HG03025 (cell line): ENCODE data around the gene MPZL3.

Source experiments
- ATAC-seq: cut with Tn5 transposase; IDR thresholded peaks from one replicate; pipeline ENCODE4 v1.9.1; 2021; ENCODE audit warnings: mild to moderate bottlenecking, moderate library complexity; ENCODE audit not compliant: unreplicated experiment, low FRiP score

Gene MPZL3

DNA sequence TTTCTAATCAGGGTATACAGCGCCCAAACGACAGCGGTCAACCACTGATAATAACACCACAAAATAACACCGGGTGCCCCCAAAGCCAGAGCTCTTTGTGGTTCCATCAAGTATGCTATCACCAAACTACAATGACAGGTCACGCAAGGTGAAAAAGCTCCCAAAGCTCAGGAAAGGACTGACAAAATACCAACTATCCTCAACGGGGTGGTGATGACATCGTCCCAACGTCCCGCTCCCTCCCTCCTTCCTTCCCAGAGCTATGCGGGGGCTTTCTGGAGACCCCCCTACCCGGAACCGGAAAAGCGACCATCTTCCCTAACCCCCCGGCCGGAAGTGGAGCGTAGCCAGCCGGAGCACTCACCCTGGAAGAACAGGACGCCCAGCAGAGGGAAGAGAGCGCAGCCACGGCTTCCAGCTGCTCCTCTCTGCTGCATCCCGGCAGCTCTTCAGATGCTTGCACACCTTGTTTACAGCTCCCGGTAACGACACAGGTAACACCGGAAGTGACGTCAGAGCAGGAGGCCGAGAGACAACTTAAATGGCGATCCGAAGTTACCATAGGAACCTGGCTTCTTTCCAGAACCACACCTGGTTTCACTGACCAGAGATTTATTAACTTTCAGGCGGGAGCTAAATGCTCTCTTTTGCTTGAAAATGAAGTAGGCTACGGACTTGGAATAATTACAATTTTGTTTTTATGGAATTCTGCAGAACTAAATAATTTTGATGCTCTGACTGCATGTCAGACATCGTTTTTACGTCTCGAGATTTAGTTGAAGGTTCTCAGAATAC, at the start of gene MPZL3:
Gene MPZL3 (minus strand): TSS at position 508 of the 795 bp plus-strand sequence. CDS start 71 bp downstream, at position 437.
- peak; percentile 80 for ATAC-seq

- no peak for ATAC-seq
Observed at GRCh38 chr11:118301600-118302195, 49.5 kb upstream of the MPZL3 start.

- no peak for ATAC-seq
Observed at GRCh38 chr11:118295815-118296454, 43.8 kb upstream of the MPZL3 start.

DNA sequence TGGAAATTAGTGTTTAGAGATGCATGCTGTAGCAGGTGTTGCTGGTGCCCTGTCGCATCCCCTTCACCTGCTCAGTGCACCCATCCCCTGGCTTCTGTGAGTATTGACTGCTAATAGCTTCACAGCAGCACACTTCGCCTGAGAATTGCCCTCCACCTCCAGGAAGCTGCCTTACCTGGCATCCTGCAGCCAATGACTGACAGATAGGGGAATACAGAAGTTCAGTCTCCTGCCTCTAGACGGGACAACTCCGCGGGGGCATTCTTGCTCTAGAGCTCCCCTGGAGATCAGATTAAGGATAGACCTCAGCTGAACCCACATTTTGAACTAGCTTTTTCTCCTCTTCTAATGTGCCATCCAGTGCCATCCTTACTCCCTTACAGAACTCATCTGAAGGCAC, 43.0 kb upstream of the MPZL3 start:
- no peak for ATAC-seq

DNA sequence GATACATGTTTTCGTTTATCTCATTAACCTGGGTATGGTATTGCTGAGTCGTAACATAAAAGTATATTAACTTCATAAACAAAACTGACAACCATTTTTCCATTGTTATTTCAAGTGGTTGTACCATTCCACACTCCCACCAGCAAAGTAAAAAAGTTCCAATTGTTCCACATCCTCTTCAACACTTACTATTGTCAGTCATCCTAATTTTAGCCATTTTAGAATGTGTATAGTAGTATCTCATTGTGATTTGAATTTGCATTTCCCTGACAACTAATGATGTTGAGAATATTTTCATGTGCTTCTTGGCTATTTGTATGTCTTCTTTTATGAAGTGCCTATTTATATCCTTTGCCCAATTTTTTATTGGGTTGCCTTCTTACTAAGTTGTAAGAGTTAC, 41.9 kb upstream of the MPZL3 start:
- ATAC-seq = no peak

DNA sequence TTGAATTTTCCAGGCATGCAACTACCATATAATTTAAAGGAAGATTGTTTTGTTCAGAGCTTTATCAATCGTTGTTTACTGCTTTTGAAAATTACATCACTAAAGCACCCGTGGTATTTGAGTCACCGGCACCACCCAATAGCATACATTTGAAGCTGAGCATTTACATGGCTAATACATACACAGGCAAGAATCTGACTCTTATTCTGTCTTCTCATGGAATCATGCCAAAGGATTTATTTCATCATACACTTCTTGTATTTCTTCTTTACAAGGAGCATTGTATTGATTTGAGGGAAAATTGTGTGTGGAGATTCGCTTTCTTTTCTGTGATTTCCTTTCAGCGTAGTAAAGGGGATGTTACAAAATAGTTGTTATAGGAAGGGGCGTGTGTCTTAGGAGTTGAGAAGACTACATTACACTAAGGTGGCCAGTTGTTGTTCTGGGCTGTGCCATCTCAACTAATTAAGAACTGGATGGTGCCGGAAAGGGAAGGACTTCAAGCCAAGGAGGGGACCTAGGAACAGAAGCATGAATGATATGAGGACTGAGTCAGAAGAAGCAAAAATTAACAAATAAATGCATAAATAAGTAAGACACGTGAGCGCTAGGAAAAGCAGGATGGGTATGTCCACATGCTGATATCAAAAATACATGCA, 39.4 kb upstream of the MPZL3 start:
- ATAC-seq = no peak

- ATAC-seq = no peak
Observed at GRCh38 chr11:118290923-118291322, 38.8 kb upstream of the MPZL3 start.

- no peak for ATAC-seq
Observed at GRCh38 chr11:118289401-118289800, 37.2 kb upstream of the MPZL3 start.

DNA sequence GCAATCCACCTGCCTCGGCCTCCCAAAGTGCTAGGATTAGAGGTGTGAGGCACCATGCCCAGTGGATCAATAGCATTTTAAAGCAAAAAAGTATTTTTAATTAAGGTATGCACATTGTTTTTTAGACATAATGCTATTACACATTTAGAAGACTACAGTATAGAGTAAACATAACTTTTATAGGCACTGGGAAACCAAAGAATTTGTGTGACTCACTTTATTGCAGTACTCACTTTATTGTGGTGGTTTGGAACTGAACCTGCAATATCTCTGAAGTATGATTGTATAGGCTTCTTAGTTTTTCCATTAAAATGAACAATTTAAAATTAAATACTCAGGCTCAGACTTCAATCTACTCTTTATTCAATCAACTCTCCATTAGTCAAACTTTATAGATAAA, 34.8 kb upstream of the MPZL3 start:
- no peak for ATAC-seq

DNA sequence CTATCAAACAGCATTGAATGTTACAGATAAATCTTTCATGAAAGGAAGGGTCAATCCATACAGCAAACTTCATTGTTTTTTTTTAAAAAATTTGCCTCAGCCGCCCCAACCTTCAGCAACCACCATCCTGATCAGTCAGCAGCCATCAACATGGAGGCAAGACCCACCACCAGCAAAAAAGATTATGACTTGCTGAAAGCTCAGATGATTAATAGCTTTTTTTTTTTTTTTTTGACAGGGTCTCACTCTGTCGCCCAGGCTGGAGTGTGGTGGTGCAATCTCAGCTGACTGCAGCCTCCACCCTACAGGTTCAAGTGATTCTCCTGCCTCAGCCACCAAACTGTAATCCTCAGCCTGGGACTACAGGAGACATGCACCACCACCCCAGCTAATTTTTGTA, 34.4 kb upstream of the MPZL3 start:
- no peak for ATAC-seq

GRCh38 chr11:118283756-118284350, 31.7 kb upstream of the MPZL3 start:
- ATAC-seq = no peak

- ATAC-seq = no peak
Observed at GRCh38 chr11:118283037-118283636, 31.0 kb upstream of the MPZL3 start.

- no peak for ATAC-seq
Observed at GRCh38 chr11:118282606-118283005, 30.4 kb upstream of the MPZL3 start.

DNA sequence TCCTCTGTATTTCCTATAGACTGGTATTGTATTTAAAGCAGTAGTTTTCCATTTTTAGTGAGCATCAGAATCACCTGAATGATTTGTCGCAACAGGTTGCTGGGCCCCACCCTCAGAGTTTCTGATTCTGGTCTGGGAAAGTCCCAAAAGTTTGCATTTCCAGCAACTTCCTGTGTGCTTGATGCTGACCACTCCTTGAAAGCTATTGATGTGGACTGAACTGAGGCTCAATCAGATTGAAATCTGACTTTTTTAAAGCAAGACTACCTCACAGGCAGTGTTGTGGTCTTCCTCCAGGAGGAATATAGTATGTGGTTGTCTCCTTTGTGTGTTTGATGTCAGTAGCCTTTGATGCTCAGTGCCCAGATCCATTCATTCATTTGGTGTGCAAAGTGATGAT, 29.1 kb upstream of the MPZL3 start:
- no peak for ATAC-seq

GRCh38 chr11:118277312-118277711, 25.1 kb upstream of the MPZL3 start:
- ATAC-seq = no peak

DNA sequence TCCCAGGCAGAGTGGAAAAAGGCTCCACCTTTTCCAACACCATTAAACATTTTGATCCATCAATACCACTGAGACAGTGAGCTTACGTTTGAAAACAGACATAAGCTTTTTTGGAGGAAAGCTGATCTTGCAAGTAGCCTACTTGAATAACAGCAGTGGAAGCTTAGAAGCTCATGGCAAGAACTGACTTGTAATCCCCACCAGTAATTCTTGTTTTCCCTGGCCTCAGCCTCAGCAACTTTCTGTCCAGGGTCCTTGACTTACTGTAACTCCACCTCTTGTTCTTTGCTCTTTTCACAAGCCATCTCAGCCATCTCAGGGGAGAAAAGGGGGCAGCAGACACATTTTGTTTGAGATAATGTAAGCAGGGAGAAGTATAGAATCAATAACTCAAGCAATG, 24.3 kb upstream of the MPZL3 start:
- no peak for ATAC-seq

DNA sequence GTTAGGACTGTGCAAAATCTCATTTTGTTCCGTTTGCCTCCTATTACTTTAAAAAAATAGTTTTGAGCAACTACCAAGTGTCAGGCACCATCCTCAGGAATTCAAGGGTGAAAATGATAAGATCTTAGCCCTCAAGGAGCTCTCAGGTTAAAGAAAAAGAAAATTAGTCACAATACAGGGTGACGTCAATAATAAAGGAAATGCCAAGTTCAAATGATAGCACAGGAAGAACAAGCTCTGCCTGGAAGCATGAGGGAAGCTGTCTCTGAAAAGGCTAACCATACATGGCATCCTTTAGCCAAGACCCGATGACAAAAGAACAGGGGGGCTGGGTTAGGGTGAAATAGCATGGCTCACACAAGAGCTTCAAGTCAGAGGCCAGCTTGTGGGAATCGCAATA, 23.0 kb upstream of the MPZL3 start:
- ATAC-seq = no peak

DNA sequence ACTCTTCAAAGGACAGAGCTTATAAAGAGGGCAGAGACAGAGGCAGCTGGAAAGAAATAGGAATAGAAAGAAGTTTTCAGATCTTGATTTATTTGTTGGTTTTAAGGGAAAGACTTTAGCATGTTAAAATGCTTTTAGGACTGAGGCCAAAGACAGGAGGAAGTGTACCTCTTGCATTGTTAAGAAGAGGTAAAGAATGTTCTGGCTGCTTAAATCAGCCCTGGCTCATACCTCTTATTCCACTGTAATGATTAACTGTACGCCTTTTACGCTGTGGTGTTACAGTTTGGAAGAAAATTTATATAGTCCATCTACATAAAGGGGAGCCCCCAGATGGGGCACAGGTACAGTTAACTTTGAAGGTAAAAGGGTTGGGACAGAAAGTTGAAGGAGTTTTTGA, 22.0 kb upstream of the MPZL3 start:
- ATAC-seq = no peak

DNA sequence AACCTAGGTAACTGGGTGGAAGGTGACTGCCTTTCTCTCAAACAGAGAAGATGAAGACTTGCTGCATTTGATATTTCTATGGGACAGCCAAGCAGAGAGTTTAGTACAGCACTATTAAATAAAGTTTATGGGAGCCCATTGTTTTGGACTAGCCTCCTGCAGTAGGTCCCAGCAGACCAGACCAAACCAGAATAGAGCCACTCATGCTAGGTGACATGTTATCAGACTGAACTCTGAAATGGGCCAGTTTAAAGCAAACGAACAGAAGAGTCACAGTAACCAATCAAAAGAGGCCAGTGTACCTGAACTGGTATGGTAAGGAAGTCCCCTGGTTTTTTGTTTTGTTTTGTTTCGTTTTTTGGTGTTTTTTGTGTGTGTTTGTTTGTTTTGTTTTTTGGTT, 19.8 kb upstream of the MPZL3 start:
- no peak for ATAC-seq

GRCh38 chr11:118267486-118267885, 15.3 kb upstream of the MPZL3 start:
- ATAC-seq = no peak
